Activated CD8-positive, alpha-beta memory T cell treated with anti-CD3 and anti-CD28 coated beads, Interleukin-2, amount 50 U/mL, for 1 hour (primary cell): ENCODE data around the gene CLCF1.
A peak's percentile ranks its signal among the peaks of the same experiment; 100 is the strongest.
"Not testable (repeated sequence)": the region's sequence is repeated elsewhere in the genome, so short reads cannot be mapped to it uniquely, and the experiment has no call there.

ENCODE experiments used
- DNase-seq: peaks from one replicate; pipeline ENCODE4 v3.0.0-alpha.2; 2020; ENCODE audit errors: extremely low read depth

The CLCF1 gene

DNA sequence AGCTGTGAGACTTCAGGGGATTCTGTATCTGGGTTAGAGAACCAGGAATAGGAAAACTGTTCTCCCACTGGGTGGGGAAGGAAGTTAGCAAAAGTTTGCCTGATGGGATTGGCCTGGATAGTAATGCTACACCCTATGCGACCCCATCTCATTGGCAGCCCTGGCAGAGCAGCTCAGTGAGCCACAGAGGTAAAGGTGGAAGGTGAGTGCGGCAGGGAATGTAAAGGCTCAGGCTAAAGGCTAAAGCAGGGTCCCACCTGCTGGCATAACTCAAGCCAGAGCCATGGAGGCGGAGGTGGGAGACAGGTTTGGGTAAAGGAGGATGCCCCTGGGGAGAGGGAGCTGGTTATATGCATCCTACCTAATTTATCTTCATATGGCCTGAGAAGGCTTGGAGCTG, 51.3 kb downstream of the CLCF1 start:
- DNase-seq, result no peak

DNA sequence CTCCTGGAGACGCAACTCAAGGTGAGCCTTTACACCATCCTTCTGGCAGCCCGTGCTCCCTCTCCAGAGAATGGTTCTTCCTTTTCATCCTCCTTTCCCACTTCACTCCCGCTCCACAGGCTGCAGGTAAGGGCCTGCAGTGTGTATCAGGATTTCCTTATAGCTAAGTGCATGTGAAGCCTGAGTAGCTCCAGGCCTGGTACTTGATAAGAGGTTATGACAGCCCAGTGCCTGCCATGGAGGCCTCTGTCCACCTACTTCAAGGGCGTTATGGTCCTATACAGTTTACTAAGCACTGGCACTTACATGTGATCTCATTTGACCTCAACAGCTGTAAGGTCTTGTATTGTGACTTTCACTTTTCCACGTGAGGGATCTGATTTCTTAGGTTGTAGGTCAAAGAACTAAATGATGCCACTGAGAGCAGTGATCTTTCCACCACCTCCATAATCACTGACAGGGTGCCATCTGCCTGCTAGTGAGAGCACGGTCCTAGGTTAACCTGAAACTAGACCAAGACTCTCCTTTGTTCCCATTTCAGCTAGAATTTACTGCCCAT, 52.0 kb downstream of the CLCF1 start:
- DNase-seq, result no peak

DNA sequence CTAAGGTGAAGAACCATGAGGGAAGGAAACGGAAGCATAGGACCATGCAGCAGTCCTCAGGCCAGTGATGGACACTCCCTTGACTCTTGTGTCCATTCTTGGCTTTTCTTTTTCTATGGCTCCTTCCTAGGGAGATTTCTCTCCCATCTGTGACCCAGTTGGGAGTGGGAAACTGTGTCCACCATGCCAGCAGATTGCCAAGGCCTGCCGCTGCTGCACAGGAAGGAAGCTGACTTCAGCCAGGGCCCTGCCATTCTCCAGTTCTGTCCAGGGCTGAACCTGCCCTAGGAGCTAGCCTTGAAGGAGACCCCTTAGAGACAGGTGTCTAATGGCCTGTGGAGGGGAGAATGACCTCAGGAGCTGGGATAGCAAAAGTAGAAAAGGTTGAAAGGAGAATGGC, 52.7 kb downstream of the CLCF1 start:
- DNase-seq, result no peak

DNA sequence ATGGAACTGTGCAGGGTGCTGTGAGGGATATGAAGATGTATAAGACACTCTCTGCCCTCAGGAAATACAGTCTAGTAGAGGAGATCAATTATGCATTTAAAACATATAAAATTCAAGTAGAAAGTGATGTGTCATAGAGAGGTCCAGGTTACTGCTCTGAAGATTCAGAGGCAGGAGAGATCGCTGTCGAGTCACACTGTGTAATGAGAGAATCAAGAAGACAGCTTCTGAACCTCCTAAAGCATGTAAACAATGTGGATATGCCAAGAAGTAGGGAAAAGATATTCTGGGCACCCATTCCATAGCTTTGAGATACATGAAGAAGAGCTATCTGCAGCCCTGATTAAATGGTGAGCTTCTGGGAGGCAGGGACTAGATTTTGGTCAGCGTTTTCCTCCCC, 53.4 kb downstream of the CLCF1 start:
- DNase-seq, result no peak

DNA sequence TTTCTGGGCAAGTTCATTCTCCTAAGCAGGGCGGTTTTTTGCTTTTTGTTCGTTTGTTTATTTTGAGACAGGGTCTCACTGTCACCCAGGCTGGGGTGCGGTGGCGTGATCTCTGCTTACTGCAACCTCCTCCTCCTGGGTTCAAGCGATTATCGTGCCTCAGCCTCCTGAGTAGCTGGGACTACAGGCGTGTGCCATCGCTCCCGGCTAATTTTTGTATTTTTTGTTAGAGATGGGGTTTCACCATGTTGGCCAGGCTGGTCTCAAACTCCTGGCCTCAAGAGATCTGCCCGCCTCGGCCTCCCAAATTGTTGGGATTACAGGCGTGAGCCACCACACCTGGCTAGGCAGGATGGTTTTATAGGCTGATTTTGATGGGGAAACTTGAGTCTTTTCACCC, 54.5 kb downstream of the CLCF1 start:
- not testable (repeated sequence) for DNase-seq

DNA sequence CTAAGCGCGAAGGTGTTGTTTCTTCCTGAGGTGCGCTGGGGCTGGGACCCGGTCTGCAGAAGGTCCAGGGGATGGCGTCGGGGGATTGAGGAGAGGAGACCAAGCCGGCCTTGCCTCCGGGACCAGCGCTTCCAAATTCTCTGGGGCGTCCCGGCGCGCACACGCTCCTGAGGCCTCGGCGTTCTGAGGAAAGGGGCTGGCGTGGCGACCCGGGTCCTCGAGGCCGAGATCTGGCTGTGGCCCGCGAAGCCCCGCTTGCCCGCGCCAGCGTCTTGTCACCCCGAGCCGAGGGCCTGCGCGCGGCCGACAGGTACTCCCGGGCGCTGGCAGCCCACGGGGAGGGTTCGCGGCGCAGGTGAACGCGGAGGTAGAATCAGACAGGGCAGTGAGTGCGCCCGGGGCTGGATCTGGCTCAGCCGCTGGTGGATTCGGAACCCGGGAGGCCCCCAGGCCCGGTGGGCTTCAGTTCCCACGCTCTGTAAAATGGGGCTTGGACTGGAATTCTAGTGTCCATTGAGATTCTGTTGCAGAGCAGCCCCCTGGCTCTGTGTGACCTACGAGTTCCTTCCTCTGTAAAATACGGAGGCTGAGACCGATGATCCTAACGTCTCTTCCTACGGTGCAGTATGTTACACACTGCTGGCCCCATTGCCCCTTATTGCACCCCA, 55.4 kb downstream of the CLCF1 start:
- DNase-seq, result no peak

DNA sequence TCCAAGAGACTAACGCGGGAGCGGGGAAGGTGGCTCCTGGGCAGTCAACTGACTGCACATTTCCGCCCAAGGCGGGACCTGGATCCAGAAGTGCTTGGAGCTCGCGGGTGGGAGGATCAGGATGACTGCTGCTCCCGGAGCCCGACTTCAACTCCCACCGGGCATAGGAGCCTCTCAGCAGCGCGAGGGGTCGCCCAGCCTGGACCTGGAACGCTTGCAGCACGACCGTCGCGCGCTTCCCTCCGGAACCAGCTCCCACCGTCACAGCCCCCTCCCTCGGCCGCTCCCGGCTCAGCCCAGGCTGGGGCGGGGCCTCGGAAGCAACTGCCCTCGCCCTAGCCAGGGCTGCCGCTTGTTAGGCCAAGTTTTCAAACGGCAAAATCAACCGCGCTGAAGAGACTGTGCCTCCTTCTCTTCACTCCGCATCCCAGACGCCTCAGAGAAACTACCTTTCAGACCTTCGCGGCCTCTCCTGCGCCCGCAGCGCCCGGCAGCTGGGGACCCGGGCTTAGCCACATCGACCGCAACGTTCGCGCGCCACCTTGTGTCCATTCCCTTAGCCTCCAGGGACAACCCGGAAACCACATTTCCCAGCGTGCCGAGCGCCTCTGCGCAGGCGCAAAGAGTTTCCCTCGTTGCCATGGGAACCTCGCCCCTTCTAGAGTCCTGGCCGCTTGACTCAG, 56.1 kb downstream of the CLCF1 start:
- DNase-seq, result peak; percentile 98

DNA sequence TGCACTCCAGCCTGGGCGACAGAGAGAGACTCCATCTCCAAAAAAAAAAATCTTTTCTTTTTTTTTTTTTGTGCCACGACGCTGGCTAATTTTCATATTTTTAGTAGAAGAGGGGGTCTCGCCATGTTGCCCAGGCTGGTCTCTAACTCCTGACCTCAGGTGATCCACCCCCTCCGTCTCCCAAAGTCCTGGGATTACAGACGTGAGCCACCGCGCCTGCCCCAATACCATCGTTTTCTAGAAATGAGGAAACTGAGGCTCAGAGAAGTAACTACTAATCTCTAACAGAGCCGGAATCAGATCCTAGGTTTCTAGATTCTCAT, 56.6 kb downstream of the CLCF1 start:
- DNase-seq, result no peak

DNA sequence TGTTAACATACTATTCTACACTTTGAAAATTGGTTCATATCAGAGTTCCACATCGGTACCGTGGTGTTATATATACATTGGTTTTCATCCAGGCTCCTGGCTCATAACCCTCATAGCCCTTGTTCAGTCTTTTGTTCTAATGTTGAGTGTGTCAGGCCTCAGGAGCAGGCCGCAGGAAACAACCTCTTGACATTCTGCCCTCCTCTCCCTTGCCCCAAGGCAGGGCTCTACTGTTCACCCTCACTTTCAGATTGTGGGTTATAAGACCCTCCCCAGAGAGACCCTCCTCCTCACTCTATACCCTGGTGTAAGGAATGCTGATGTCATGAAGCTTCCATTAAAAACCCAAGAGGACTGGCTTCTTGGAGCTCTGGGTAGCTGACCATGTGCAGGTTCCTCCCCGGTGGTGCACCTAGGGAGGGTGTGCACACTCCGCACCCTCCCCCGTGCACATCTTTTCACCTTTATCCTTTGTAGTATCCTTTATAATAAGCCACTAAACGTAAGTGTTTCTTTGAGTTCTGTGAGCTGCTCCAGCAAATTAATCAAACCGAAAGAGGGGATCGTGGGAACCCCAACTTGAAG, 58.0 kb downstream of the CLCF1 start:
- no peak for DNase-seq

DNA sequence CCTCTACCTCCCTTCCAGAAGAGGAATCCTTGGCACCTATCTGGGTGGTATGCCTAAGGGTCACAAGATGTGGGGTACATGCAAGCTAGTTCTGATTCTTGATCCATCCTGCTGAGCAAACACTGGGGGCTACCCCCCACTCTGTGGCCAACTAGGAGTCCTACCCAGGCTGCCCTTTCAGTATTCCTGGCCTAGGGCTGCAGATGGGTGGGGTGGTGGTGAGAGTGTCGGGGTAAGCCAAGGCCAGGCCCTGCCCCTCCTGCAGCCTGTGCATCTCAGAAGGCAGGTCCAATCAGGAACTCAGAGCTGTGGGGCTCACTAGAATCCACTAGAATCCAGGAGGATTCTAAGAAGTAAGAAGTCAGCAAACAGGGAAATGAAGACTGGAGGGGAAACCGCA, 59.2 kb downstream of the CLCF1 start:
- no peak for DNase-seq
